GM12878 (cell line): ENCODE data around the gene CKAP2. TPM values are rescaled to one million over a fixed set of nuclear protein-coding genes. Genes with fewer than 3 reads are reported as not detected.
A peak's percentile ranks its signal among the peaks of the same experiment; 100 is the strongest.

Source experiments
- BHLHE40 ChIP-seq, 2 experiments: fragments of 450-650 bp in 1 of 2; IDR thresholded peaks; 2 replicates each; pipeline ENCODE4 v1.6.1; 2011 to 2017; ENCODE audit warnings: low read depth in 2 of 2, borderline replicate concordance in 1 of 2, improper control_type of control experiment in 1 of 2, low read length in 1 of 2, mild to moderate bottlenecking in 1 of 2
- CBX3 ChIP-seq: fragments of 200-600 bp; sonication (generic); IDR thresholded peaks from 2 replicates; pipeline ENCODE4 v1.6.1; 2016; ENCODE audit warnings: low read depth, borderline replicate concordance
- CREB1 ChIP-seq: IDR thresholded peaks from 2 replicates; pipeline ENCODE4 v1.6.1; 2012; ENCODE audit warnings: low read depth, mild to moderate bottlenecking, inconsistent platforms
- EED ChIP-seq: sonication (generic); IDR thresholded peaks from 2 replicates; pipeline ENCODE4 v1.6.1; 2016; ENCODE audit warnings: antibody characterized with exemption, low read depth
- HCFC1 ChIP-seq: fragments of 150-350 bp; IDR thresholded peaks from 2 replicates; pipeline ENCODE4 v1.6.1; 2014; ENCODE audit warnings: low read length
- IRF4 ChIP-seq: IDR thresholded peaks from 2 replicates; pipeline ENCODE4 v1.6.1; 2011; ENCODE audit warnings: low read depth, low read length
- LARP7 ChIP-seq: fragments of 450-650 bp; IDR thresholded peaks from 2 replicates; pipeline ENCODE4 v1.6.1; 2017; ENCODE audit warnings: mild to moderate bottlenecking
- MYC ChIP-seq: IDR thresholded peaks from 2 replicates; pipeline ENCODE4 v1.6.1; 2011; ENCODE audit warnings: mild to moderate bottlenecking, low read length, moderate library complexity, inconsistent platforms; ENCODE audit not compliant: insufficient read depth, insufficient replicate concordance, insufficient read length, severe bottlenecking
- NFYA ChIP-seq: IDR thresholded peaks from 2 replicates; pipeline ENCODE4 v1.6.1; 2011; ENCODE audit warnings: low read depth, mild to moderate bottlenecking, low read length, improper control_type of control experiment, borderline replicate concordance
- NR2C2 ChIP-seq: IDR thresholded peaks from 2 replicates; pipeline ENCODE4 v1.6.1; 2011; ENCODE audit warnings: borderline replicate concordance, low read depth; ENCODE audit not compliant: control insufficient read depth, insufficient read length
- PBX3 ChIP-seq: IDR thresholded peaks from 2 replicates; pipeline ENCODE4 v1.6.1; 2011; ENCODE audit warnings: mild to moderate bottlenecking, low read depth, low read length, moderate library complexity; ENCODE audit not compliant: insufficient replicate concordance
- RELB ChIP-seq: fragments of 450-650 bp; IDR thresholded peaks from 2 replicates; pipeline ENCODE4 v1.6.1; 2017; ENCODE audit warnings: low read depth, mild to moderate bottlenecking, moderate library complexity
- REST ChIP-seq: IDR thresholded peaks from 2 replicates; pipeline ENCODE4 v1.6.1; 2012; ENCODE audit warnings: mild to moderate bottlenecking, low read depth, low read length
- SREBF2 ChIP-seq: IDR thresholded peaks from 2 replicates; pipeline ENCODE4 v1.6.1; 2012; ENCODE audit warnings: mild to moderate bottlenecking, low read length
- TAF1 ChIP-seq: IDR thresholded peaks from 2 replicates; pipeline ENCODE4 v1.6.1; 2011; ENCODE audit warnings: mild to moderate bottlenecking, low read depth, low read length, borderline replicate concordance
- TARDBP ChIP-seq: IDR thresholded peaks from 2 replicates; pipeline ENCODE4 v1.6.1; 2016; ENCODE audit warnings: borderline replicate concordance
- TBL1XR1 ChIP-seq: IDR thresholded peaks from 2 replicates; pipeline ENCODE4 v1.6.1; 2012; ENCODE audit warnings: low read depth, low read length, improper control_type of control experiment
- ZNF592 ChIP-seq: fragments of 450-650 bp; IDR thresholded peaks from 2 replicates; pipeline ENCODE4 v1.6.1; 2017; ENCODE audit warnings: mild to moderate bottlenecking, moderate library complexity
- ZZZ3 ChIP-seq: IDR thresholded peaks from 2 replicates; pipeline ENCODE4 v1.6.1; 2011; ENCODE audit warnings: low read depth; ENCODE audit not compliant: control insufficient read depth, insufficient read length
- polyA plus RNA-seq, 11 experiments: library from polyadenylated mRNA; depleted of rRNA in 4 of 11; unstranded in 6 of 11; stranded (reverse) in 5 of 11; fragments of >200 nt; fragmentation: Nextera tagmentation in 4 of 11; fragmentation: Illumina TruSeq in 1 of 11; extraction: Ambion mirVana in 4 of 11; extraction: Trizol in 1 of 11; gene quantifications; 1 replicate in 1 of 11; 2 replicates in 10 of 11; pipeline versions ENCODE4 v1.2.1 to v1.2.3, GENCODE V29; 2011 to 2016; ENCODE audit warnings: inconsistent platforms in 2 of 11, missing spikeins in 2 of 11, low read depth in 1 of 11
- total RNA-seq, 4 experiments: library from RNA; depleted of rRNA in 3 of 4; stranded (reverse); fragments of >200 nt in 3 of 4; fragmentation: Illumina TruSeq in 1 of 4; extraction: Trizol in 1 of 4; gene quantifications; 2 replicates each; pipeline versions ENCODE4 v1.2.1 to v1.2.3, GENCODE V29; 2013 to 2021

CKAP2 gene
- total and polyA plus RNA-seq, 10 of the 15 experiments (the other 5 are each of a cell fraction or from before 2014, with no cell fraction given), result 20.9 to 62.3 (median 37.5) TPM

GRCh38 chr13:52450012-52450792, 5.1 kb upstream of the CKAP2 start, which contains the start of gene VPS36 (continued):
- TF ChIP-seq BHLHE40 (IDR thresholded peaks at IDR 0.05; ENCODE audit: borderline replicate concordance in 1 of 2, low read depth in 2 of 2, low read length in 1 of 2) (peak; percentile 44 to 68; a peak in 2 of 4 replicates), LARP7 (peak; percentile 99), MYC (peak; percentile 62), ZNF592 (peak; percentile 88), CBX3 (no peak), SREBF2 (no peak), PBX3 (no peak), TAF1 (peak; percentile 53; the same call in 1 of the 2 replicates), NFYA (no peak), REST (no peak), IRF4 (no peak), TBL1XR1 (0 out of 2 replicates have a peak, but pooled peaks have one; percentile 34), HCFC1 (peak; percentile 46; the same call in 1 of the 2 replicates), RELB (no peak), ZZZ3 (no peak), CREB1 (peak; percentile 82), TARDBP (no peak), NR2C2 (no peak), EED (peak; percentile 34; the same call in 1 of the 2 replicates)
